Suprapubic skin (tissue), 4 donors: Measurements from ENCODE around the gene PRIM1. TPM values are rescaled to one million over a fixed set of nuclear protein-coding genes. Genes with fewer than 3 reads are reported as not detected.
"Not testable (repeated sequence)": the region's sequence is repeated elsewhere in the genome, so short reads cannot be mapped to it uniquely, and the experiment has no call there.

Experiments used
- DNase-seq, 2 donors: peaks; one replicate each; pipeline ENCODE4 v3.0.0-alpha.2; 2019; ENCODE audit warnings: low spot score in 2 of 2
- H3K27ac ChIP-seq: fragments of 200-600 bp; sonication (generic); one replicate; pipeline ENCODE4 v1.5.1; 2019
- H3K27me3 ChIP-seq: fragments of 200-600 bp; sonication (generic); one replicate; pipeline ENCODE4 v1.5.1; 2019
- H3K36me3 ChIP-seq: fragments of 200-600 bp; sonication (generic); one replicate; pipeline ENCODE4 v1.5.1; 2019
- H3K4me1 ChIP-seq: fragments of 200-600 bp; sonication (generic); one replicate; pipeline ENCODE4 v1.5.1; 2019
- H3K4me3 ChIP-seq: fragments of 200-600 bp; sonication (generic); one replicate; pipeline ENCODE4 v1.5.1; 2019; ENCODE audit warnings: mild to moderate bottlenecking
- H3K9me3 ChIP-seq: fragments of 200-600 bp; sonication (generic); one replicate; pipeline ENCODE4 v1.5.1; 2019
- EP300 ChIP-seq: sonication (generic); formaldehyde crosslinking; IDR thresholded peaks from one replicate; pipeline ENCODE4 v1.6.1; 2017; ENCODE audit warnings: antibody characterized with exemption
- POLR2A ChIP-seq, 2 donors: fragments of 450-650 bp; IDR thresholded peaks; one replicate each; pipeline ENCODE4 v1.6.1; 2017; ENCODE audit warnings: antibody characterized with exemption in 2 of 2, mild to moderate bottlenecking in 2 of 2, moderate library complexity in 2 of 2
- POLR2AphosphoS5 ChIP-seq, 3 donors: sonication (generic); formaldehyde crosslinking; IDR thresholded peaks; one replicate each; pipeline ENCODE4 v1.6.1; 2017; ENCODE audit warnings: antibody characterized with exemption in 3 of 3
- WGBS: methylation state at CpG from one replicate; pipeline ENCODE4 v1.1.5; 2018; 5-methylcytosine and 5-hydroxymethylcytosine counted together
- total RNA-seq, 4 donors: library from RNA; depleted of rRNA; stranded (reverse); fragments of >200 nt; gene quantifications; one replicate each; pipeline ENCODE4 v1.1.0, GENCODE V29; 2016
- TF ChIP-seq, protein P1 (sequence below), 2 donors: fragments of 200-600 bp in 1 of 2; fragments of 450-650 bp in 1 of 2; sonication (generic) in 1 of 2; IDR thresholded peaks; one replicate each; pipeline ENCODE4 v1.5.1; 2016 to 2019; ENCODE audit warnings: antibody characterized with exemption in 2 of 2, mild to moderate bottlenecking in 1 of 2, moderate library complexity in 1 of 2

The PRIM1 gene
- total RNA-seq, 4 donors from 2014 or later: 9.1 to 12.4 (median 10.3) TPM

GRCh38 chr12:56749359-56749758 is 2.8 kb downstream of the PRIM1 start:
- Histone ChIP-seq H3K4me1 (peaks cover 11% of the 10 kb centered on the region), H3K27ac (no peak overlapping the region), H3K36me3 (peaks cover 19% of the 10 kb centered on the region), H3K27me3 (no peaks in the 10 kb centered on the region), H3K9me3 (no peaks in the 10 kb centered on the region), H3K4me3 (no peak overlapping the region)
- WGBS: 73% methylated on average over 2 of the region's 2 CpGs
- TF ChIP-seq POLR2A (IDR thresholded peaks at IDR 0.05) (no peak), EP300 (no peak), POLR2AphosphoS5 (IDR thresholded peaks at IDR 0.05) (no peak)
- TF ChIP-seq, protein P1, sequence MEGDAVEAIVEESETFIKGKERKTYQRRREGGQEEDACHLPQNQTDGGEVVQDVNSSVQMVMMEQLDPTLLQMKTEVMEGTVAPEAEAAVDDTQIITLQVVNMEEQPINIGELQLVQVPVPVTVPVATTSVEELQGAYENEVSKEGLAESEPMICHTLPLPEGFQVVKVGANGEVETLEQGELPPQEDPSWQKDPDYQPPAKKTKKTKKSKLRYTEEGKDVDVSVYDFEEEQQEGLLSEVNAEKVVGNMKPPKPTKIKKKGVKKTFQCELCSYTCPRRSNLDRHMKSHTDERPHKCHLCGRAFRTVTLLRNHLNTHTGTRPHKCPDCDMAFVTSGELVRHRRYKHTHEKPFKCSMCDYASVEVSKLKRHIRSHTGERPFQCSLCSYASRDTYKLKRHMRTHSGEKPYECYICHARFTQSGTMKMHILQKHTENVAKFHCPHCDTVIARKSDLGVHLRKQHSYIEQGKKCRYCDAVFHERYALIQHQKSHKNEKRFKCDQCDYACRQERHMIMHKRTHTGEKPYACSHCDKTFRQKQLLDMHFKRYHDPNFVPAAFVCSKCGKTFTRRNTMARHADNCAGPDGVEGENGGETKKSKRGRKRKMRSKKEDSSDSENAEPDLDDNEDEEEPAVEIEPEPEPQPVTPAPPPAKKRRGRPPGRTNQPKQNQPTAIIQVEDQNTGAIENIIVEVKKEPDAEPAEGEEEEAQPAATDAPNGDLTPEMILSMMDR (IDR thresholded peaks at IDR 0.05): no peak
- no peak for DNase-seq

DNA sequence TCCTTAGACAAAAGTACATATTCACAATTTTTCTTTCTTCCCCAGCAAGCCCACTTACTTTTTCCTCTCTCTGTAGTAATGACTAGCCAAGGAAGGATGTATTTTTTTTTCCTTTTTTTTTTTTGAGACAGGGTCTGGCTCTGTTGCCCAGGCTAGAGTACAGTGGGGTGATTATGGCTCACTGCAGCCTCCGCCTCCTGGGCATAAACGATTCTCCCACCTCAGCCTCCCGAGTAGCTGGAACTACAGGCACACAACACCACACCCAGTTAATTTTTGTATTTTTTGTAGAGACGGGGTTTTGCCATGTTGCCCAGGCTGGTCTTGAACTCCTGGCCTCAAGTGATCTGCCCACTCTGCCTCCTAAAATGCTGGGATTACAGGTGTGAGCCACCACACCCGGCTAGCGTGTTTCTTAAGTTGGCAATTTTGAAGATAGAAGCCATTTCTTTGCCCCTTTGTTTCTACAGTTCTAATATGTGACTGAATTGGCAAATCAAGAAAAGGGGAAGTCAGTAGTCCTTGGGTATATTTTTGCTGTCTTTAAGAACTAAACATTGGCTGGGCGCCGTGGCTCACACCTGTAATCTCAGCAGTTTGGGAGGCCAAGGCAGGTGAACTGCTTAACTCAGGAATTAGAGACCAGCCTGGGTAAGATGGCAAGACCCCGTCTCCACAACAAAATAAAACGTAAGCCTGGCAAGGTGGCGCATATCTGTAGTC is 23.8 kb downstream of the PRIM1 start:
- no peak for TF ChIP-seq POLR2A (IDR thresholded peaks at IDR 0.05)
- TF ChIP-seq, protein P1 (IDR thresholded peaks at IDR 0.05): no peak
- TF ChIP-seq EP300: no peak
- no peak for TF ChIP-seq POLR2AphosphoS5 (IDR thresholded peaks at IDR 0.05)
- peaks cover 18% of the 10 kb centered on the region for H3K36me3 ChIP-seq
- H3K9me3 ChIP-seq: no peaks in the 10 kb centered on the region
- peaks cover 11% of the 10 kb centered on the region for H3K4me1 ChIP-seq
- H3K27ac ChIP-seq: no peak overlapping the region
- H3K4me3 ChIP-seq: no peak overlapping the region
- DNase-seq: no peak
- WGBS: 94% methylated on average over 11 of the region's 11 CpGs
- H3K27me3 ChIP-seq: no peaks in the 10 kb centered on the region

- not testable (repeated sequence) for H3K9me3 ChIP-seq
These were observed 25.9 kb downstream of the PRIM1 start for GRCh38 chr12:56726196-56726675.

GRCh38 chr12:56725723-56726102 is 26.4 kb downstream of the PRIM1 start:
- H3K27me3 ChIP-seq: no peaks in the 10 kb centered on the region
- H3K4me3 ChIP-seq: peak overlapping the region; percentile 82
- TF ChIP-seq POLR2AphosphoS5 (IDR thresholded peaks at IDR 0.05) (no peak), EP300 (no peak), POLR2A (IDR thresholded peaks at IDR 0.05) (no peak)
- TF ChIP-seq, protein P1 (IDR thresholded peaks at IDR 0.05): no peak
- H3K4me1 ChIP-seq: peaks cover 36% of the 10 kb centered on the region
- 30% methylated on average over 7 of the region's 7 CpGs for WGBS
- H3K27ac ChIP-seq: peak overlapping the region; percentile 98
- H3K9me3 ChIP-seq: no peaks in the 10 kb centered on the region
- H3K36me3 ChIP-seq: peaks cover 9% of the 10 kb centered on the region
- DNase-seq: no peak

More at GRCh38 chr12:56726196-56726675, 25.9 kb downstream of the PRIM1 start:
- Histone ChIP-seq H3K4me3 (peak overlapping the region; percentile 82), H3K4me1 (peaks cover 31% of the 10 kb centered on the region), H3K27ac (peak overlapping the region; percentile 98)
- not testable (repeated sequence) for H3K36me3 ChIP-seq, DNase-seq, H3K27me3 ChIP-seq
- WGBS: 92% methylated on average over 15 of the region's 15 CpGs

- Histone ChIP-seq H3K4me1 (peaks cover 42% of the 10 kb centered on the region), H3K27ac (peak within 1 kb of the TSS; percentile 98), H3K4me3 (peak within 1 kb of the TSS; percentile 82), H3K27me3 (no peaks in the 10 kb centered on the region), H3K9me3 (no peaks in the 10 kb centered on the region), H3K36me3 (peaks cover 8% of the 10 kb centered on the region)
- whole genome bisulfite sequencing: under 1% methylated on average over 46 of the region's 46 CpGs
- peak; percentile 99 to 100 for DNase-seq
- TF ChIP-seq POLR2AphosphoS5 (IDR thresholded peaks at IDR 0.05): peak; percentile 97 to 99 (median 99)
- TF ChIP-seq, protein P1 (IDR thresholded peaks at IDR 0.05): no peak
- peak; percentile 82 to 95 for TF ChIP-seq POLR2A (IDR thresholded peaks at IDR 0.05)
- TF ChIP-seq EP300: no peak
These were observed 27.0 kb downstream of the PRIM1 start, which contains the start of gene NACA for GRCh38 chr12:56724972-56725722. TSS of gene NACA (minus strand) at chr12:56725299. CDS start at chr12:56724521, 778 bp downstream.
